HFFc6 (cell line): ENCODE data around the gene IFNA1. TPM values are rescaled to one million over a fixed set of nuclear protein-coding genes. Genes with fewer than 3 reads are reported as not detected.

Experiments
- DNase-seq: peaks from one replicate; pipeline ENCODE4 v3.0.0-alpha.2; 2018
- H3K27ac Mint-ChIP-seq: 2 replicates; pipeline ENCODE4 v1.8.0; 2020; ENCODE audit warnings: mild to moderate bottlenecking, mixed read lengths
- H3K27me3 Mint-ChIP-seq: 2 replicates; pipeline ENCODE4 v1.8.0; 2021; ENCODE audit warnings: mild to moderate bottlenecking, moderate library complexity, mixed read lengths; ENCODE audit not compliant: insufficient read depth
- H3K36me3 Mint-ChIP-seq: 2 replicates; pipeline ENCODE4 v1.8.0; 2021; ENCODE audit warnings: low read depth, mixed read lengths
- H3K4me1 Mint-ChIP-seq: 2 replicates; pipeline ENCODE4 v1.8.0; 2020; ENCODE audit warnings: low read depth, mixed read lengths
- H3K4me3 Mint-ChIP-seq: 2 replicates; pipeline ENCODE4 v1.8.0; 2020; ENCODE audit warnings: mild to moderate bottlenecking, moderate library complexity, mixed read lengths
- H3K9me3 Mint-ChIP-seq: 2 replicates; pipeline ENCODE4 v1.8.0; 2020; ENCODE audit warnings: mild to moderate bottlenecking, mixed read lengths
- CTCF ChIP-seq: fragments of 200-600 bp; sonication (generic); IDR thresholded peaks from 2 replicates; pipeline ENCODE4 v1.5.0; 2021; ENCODE audit warnings: antibody characterized with exemption, mild to moderate bottlenecking
- long read RNA-seq: library from polyadenylated mRNA; unstranded; transcript quantifications from one replicate; pipeline ENCODE4 v2.0.0, GENCODE V29; 2019
- total RNA-seq, 6 experiments: library from RNA; stranded (reverse); fragmentation: NEBNext Ultra II Directional; extraction: Animal tissue kit (Norgen Biotek cat#: 25700); gene quantifications; 2 replicates in 1 of 6; 3 replicates in 5 of 6; pipeline ENCODE4 v1.2.3, GENCODE V29; 2021

The IFNA1 gene
- total RNA-seq: not detected
- long read RNA-seq: 0 reads

GRCh38 chr9:21440139-21440538 lies at the start of gene IFNA1:
Gene IFNA1, plus strand, starts transcription at chr9:21440439. Its CDS starts 69 bp downstream, at chr9:21440508.
- no peak for TF ChIP-seq CTCF
- Mint-ChIP-seq H3K27ac (no peak within 1 kb of the TSS), H3K27me3 (no peaks in the 10 kb centered on the region), H3K36me3 (no peaks in the 10 kb centered on the region), H3K9me3 (no peaks in the 10 kb centered on the region), H3K4me1 (peaks cover 15% of the 10 kb centered on the region), H3K4me3 (no peak within 1 kb of the TSS)
- no peak for DNase-seq

GRCh38 chr9:21392270-21392669 lies 48.0 kb upstream of the IFNA1 start:
- TF ChIP-seq CTCF: peak; percentile 70
- Mint-ChIP-seq H3K4me1 (peaks cover 11% of the 10 kb centered on the region), H3K9me3 (no peaks in the 10 kb centered on the region), H3K4me3 (no peak overlapping the region), H3K27me3 (peaks cover 43% of the 10 kb centered on the region), H3K27ac (no peak overlapping the region), H3K36me3 (no peaks in the 10 kb centered on the region)
- DNase-seq: peak; percentile 50

DNA sequence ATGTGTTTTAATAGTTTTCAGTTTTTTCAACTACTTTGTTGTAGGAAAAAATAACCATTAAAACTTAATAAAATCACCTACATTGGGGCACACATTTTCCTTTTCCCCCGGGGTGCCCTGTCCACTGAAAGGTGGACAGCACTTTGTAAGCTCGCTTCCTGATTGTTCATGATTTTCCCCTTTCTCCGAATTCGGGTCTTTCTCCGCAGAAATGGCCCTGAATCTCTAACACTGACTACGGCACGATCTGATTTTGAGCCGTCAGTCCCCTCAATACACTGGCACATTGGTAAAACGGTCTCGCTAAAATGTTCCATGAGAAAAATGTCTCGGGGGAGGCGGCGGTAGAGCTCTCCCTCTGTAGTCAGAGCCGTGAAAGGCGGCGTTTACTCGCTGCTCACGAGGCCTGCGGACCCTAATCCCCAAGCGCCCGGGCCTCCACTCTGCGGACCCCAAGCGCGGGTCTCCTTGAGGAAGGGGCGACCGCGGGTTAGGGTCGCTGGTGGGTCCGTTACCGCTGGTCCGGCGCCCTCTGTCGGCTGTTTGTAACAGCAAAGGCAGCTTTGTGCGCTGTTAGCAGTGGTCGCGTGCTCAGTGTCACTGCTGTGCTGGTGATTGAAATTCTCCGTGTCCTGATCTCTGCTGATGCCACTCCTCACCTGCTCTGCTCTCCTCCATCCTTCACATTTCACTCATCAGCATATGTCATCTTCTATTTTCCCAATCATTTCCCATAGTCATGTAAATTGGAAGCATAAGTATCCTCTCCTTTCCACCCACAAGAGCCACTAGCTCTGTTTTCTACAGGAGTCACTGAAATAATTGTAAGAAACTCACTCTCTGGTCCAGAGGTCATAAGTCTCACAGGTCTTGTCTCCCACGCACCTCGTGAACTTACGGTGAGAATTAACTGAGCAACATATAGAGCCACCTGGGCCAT lies 44.2 kb upstream of the IFNA1 start:
- Mint-ChIP-seq H3K9me3 (no peaks in the 10 kb centered on the region), H3K36me3 (no peaks in the 10 kb centered on the region), H3K27ac (no peak overlapping the region), H3K27me3 (peaks cover 45% of the 10 kb centered on the region), H3K4me1 (peaks cover 11% of the 10 kb centered on the region), H3K4me3 (peak overlapping the region; percentile 69)
- TF ChIP-seq CTCF: peak; percentile 89
- no peak for DNase-seq

DNA sequence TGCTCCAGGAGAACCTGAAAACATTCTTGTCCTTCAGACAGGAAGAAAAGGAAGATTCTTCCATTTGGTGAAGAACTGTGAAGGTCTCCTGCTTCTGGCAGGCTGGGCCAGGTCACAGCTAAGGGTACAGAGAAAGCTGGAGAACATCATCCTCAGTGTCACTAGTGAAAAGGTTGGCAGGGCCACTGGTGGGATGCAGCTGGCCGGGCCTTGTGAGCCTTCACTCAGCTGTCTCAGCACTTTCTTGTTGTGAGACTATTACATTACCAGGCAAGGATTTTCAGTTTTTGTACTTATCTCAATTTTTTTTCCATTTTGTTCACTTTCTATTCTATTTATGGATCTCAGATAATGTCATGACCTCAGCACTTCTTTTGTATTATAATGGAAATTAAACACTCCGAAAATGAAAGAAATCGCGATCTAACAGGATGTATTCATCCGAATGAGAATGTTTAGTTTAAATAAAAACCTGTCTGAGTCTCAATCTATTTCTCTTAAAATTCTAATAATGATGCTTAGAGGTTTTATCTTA lies 41.2 kb upstream of the IFNA1 start:
- Mint-ChIP-seq H3K4me1 (peaks cover 21% of the 10 kb centered on the region), H3K4me3 (no peak overlapping the region), H3K36me3 (no peaks in the 10 kb centered on the region), H3K27ac (no peak overlapping the region), H3K27me3 (peaks cover 41% of the 10 kb centered on the region), H3K9me3 (no peaks in the 10 kb centered on the region)
- no peak for TF ChIP-seq CTCF
- no peak for DNase-seq

DNA sequence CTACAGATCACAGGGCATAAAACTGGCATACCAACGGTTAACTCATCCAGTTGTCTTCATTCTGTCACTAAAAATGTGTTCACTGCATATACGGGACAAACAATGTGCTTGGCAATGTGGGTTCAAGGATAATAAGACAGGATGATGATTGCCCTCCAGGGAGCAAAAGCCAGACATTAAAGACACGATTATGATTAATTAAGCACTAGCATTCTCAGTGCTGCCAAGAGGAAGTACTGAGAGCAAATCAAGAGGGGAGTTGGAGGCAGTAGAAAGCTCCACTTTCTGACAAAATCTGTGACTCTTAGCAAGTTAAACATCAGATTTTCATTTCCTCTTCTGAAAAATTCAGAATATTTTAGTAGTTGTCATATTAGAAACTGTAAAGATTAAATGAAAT lies 40.3 kb upstream of the IFNA1 start:
- peaks cover 41% of the 10 kb centered on the region for H3K27me3 Mint-ChIP-seq
- H3K4me3 Mint-ChIP-seq: no peak overlapping the region
- no peaks in the 10 kb centered on the region for H3K36me3 Mint-ChIP-seq
- no peak overlapping the region for H3K27ac Mint-ChIP-seq
- TF ChIP-seq CTCF: no peak
- no peaks in the 10 kb centered on the region for H3K9me3 Mint-ChIP-seq
- peaks cover 21% of the 10 kb centered on the region for H3K4me1 Mint-ChIP-seq
- DNase-seq: no peak
